CD8-positive, alpha-beta memory T cell (primary cell): ENCODE results near the gene H6PD. TPM values are rescaled to one million over a fixed set of nuclear protein-coding genes. Genes with fewer than 3 reads are reported as not detected.
A peak's percentile ranks its signal among the peaks of the same experiment; 100 is the strongest.

Experiments
- CTCF ChIA-PET: fragments of 350-600 bp; sonication (Branson Sonifier 250); formaldehyde crosslinking; loops from one replicate; lab custom pipeline; 2021; ENCODE audit warnings: antibody characterized with exemption; lab: Charles Lee
- POLR2A ChIA-PET: fragments of 350-600 bp; sonication (Branson Sonifier 250); formaldehyde crosslinking; loops from one replicate; lab custom pipeline; 2021; ENCODE audit warnings: antibody characterized with exemption; lab: Charles Lee
- DNase-seq, 5 donors: peaks; one replicate each; pipeline versions ENCODE4 v3.0.0 to v3.0.0-alpha.2; 2020 to 2022; ENCODE audit warnings: mixed read lengths in 1 of 5
- H3K27ac ChIP-seq: one replicate; pipeline ENCODE4 v1.7.0; 2013; ENCODE audit warnings: low read depth, mild to moderate bottlenecking, low read length, moderate library complexity
- H3K27me3 ChIP-seq: 2 replicates; pipeline ENCODE4 v1.7.0; 2013; ENCODE audit warnings: low read length, mild to moderate bottlenecking; ENCODE audit not compliant: insufficient read depth, poor library complexity, severe bottlenecking
- H3K36me3 ChIP-seq: 2 replicates; pipeline ENCODE4 v1.7.0; 2013; ENCODE audit warnings: mild to moderate bottlenecking, low read length, moderate library complexity; ENCODE audit not compliant: insufficient read depth
- H3K4me1 ChIP-seq: 2 replicates; pipeline ENCODE4 v1.7.0; 2013; ENCODE audit warnings: mild to moderate bottlenecking, low read length, moderate library complexity; ENCODE audit not compliant: insufficient read depth
- H3K4me3 ChIP-seq: 2 replicates; pipeline ENCODE4 v1.7.0; 2013; ENCODE audit warnings: mild to moderate bottlenecking, low read length
- H3K9me3 ChIP-seq: 2 replicates; pipeline ENCODE4 v1.7.0; 2013; ENCODE audit warnings: mild to moderate bottlenecking, low read length
- H3K27ac Mint-ChIP-seq, 8 donors: one replicate each; pipeline ENCODE4 v1.8.0; 2020 to 2021; ENCODE audit warnings: mixed read lengths in 8 of 8, mild to moderate bottlenecking in 6 of 8, inconsistent platforms in 3 of 8, moderate library complexity in 3 of 8
- H3K27me3 Mint-ChIP-seq, 2 donors: one replicate each; pipeline ENCODE4 v1.8.0; 2020 to 2021; ENCODE audit warnings: mixed read lengths in 2 of 2, mild to moderate bottlenecking in 1 of 2, moderate library complexity in 1 of 2
- H3K36me3 Mint-ChIP-seq, 3 donors: one replicate each; pipeline ENCODE4 v1.8.0; 2020 to 2021; ENCODE audit warnings: mixed read lengths in 3 of 3, inconsistent platforms in 1 of 3, mild to moderate bottlenecking in 1 of 3
- H3K4me1 Mint-ChIP-seq, 3 donors: one replicate each; pipeline ENCODE4 v1.8.0; 2020 to 2021; ENCODE audit warnings: mixed read lengths in 3 of 3, inconsistent platforms in 1 of 3, mild to moderate bottlenecking in 1 of 3
- H3K4me3 Mint-ChIP-seq, 7 donors: one replicate each; pipeline ENCODE4 v1.8.0; 2020 to 2021; ENCODE audit warnings: mixed read lengths in 7 of 7, mild to moderate bottlenecking in 6 of 7, moderate library complexity in 4 of 7, inconsistent platforms in 2 of 7
- H3K9me3 Mint-ChIP-seq, 5 donors: one replicate each; pipeline ENCODE4 v1.8.0; 2020 to 2022; ENCODE audit warnings: mixed read lengths in 5 of 5, mild to moderate bottlenecking in 3 of 5, moderate library complexity in 2 of 5, inconsistent platforms in 1 of 5
- polyA plus RNA-seq: library from polyadenylated mRNA; unstranded; fragments of 300-500 nt; fragmentation: Illumina TruSeq; gene quantifications from one replicate; pipeline ENCODE4 v1.2.3, GENCODE V29; 2021
- total RNA-seq, 2 experiments: library from RNA; stranded (reverse); gene quantifications; one replicate each; pipeline ENCODE4 v1.2.3, GENCODE V29; 2021

H6PD gene
- total and polyA plus RNA-seq, 3 experiments from 2014 or later: 7.8 to 11.6 (median 7.9) TPM

- H3K27me3 ChIP-seq: no peaks in the 10 kb centered on the region
- H3K36me3 ChIP-seq: no peaks in the 10 kb centered on the region
- H3K4me1 ChIP-seq: no peaks in the 10 kb centered on the region
- H3K27me3 Mint-ChIP-seq: no peaks in the 10 kb centered on the region
- no peaks in the 10 kb centered on the region for H3K9me3 Mint-ChIP-seq
- no peaks in the 10 kb centered on the region for H3K9me3 ChIP-seq
- H3K27ac Mint-ChIP-seq: no peak overlapping the region
- H3K36me3 Mint-ChIP-seq: no peaks in the 10 kb centered on the region
- ChIA-PET CTCF (no interaction called here), POLR2A (no interaction called here)
- no peak for DNase-seq
- no peak overlapping the region for H3K4me3 Mint-ChIP-seq
- H3K27ac ChIP-seq: no peak overlapping the region
- H3K4me1 Mint-ChIP-seq: peaks cover 10 to 18% (median 18%) of the 10 kb centered on the region in 3 donors
- H3K4me3 ChIP-seq: no peak overlapping the region
Measured at GRCh38 chr1:9311029-9311428, 76.5 kb downstream of the H6PD start.

DNA sequence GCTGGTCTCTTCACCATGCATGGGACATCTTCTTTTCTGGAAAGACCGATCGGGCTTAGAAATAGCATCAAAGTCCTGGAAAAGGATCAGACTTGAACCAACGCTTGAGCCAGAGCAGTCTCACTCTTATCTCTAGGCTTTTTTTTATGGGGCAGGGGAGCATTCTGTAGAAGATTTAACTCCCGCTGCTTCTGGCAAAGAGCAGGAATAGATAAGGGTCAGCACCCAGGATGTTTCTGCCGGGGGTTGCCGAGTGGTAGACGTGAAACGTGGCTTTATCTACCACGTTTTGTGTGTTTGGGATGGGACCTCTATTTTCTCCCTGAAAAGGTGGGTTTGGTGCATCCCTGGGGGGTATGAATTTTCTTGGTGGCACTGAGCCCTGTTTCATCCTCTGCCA is 76.9 kb downstream of the H6PD start:
- Histone ChIP-seq H3K36me3 (no peaks in the 10 kb centered on the region), H3K27me3 (no peaks in the 10 kb centered on the region), H3K27ac (no peak overlapping the region), H3K4me1 (no peaks in the 10 kb centered on the region), H3K4me3 (no peak overlapping the region), H3K9me3 (no peaks in the 10 kb centered on the region)
- Mint-ChIP-seq H3K27me3 (no peaks in the 10 kb centered on the region), H3K4me1 (peaks cover 10 to 19% (median 18%) of the 10 kb centered on the region in 3 donors), H3K4me3 (no peak overlapping the region), H3K9me3 (no peaks in the 10 kb centered on the region), H3K36me3 (no peaks in the 10 kb centered on the region), H3K27ac (no peak overlapping the region)
- DNase-seq: no peak
- ChIA-PET POLR2A (no interaction called here), CTCF (no interaction called here)

DNA sequence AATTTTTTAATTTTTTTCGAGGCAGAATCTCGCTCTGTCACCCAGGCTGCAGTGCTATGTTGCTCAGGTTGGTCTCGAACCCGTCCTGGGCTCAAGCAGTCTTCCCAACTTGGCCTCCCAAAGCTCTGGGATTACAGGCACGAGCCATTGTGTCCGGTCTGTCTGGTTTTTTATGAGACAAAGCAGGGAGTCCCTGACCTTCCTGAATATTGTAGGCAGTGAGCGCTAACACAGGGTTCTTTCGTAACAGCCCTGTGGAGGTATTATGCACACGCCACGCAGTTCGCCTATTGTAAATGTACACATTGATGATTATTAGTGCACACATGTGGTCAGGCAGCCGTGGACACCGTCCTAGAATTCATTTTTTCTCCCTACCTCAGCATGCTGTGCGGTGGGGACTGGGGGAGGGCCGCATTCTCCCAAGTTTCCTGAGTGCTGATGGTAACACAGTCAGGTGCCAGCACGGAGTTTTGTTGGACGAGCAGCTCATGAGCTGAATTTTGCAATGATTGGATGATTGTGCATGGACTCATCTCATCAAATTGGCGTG is 77.7 kb downstream of the H6PD start:
- Mint-ChIP-seq H3K9me3 (no peaks in the 10 kb centered on the region), H3K27me3 (peaks cover 0 to 4% of the 10 kb centered on the region in 2 donors), H3K27ac (peak overlapping the region in 1 of 8 donors; percentile 81), H3K36me3 (no peaks in the 10 kb centered on the region), H3K4me1 (peaks cover 10 to 22% (median 22%) of the 10 kb centered on the region in 3 donors), H3K4me3 (no peak overlapping the region)
- ChIA-PET POLR2A (no interaction called here), CTCF (no interaction called here)
- Histone ChIP-seq H3K4me3 (no peak overlapping the region), H3K27ac (no peak overlapping the region), H3K9me3 (no peaks in the 10 kb centered on the region), H3K36me3 (no peaks in the 10 kb centered on the region), H3K4me1 (no peaks in the 10 kb centered on the region), H3K27me3 (no peaks in the 10 kb centered on the region)
- no peak for DNase-seq

DNA sequence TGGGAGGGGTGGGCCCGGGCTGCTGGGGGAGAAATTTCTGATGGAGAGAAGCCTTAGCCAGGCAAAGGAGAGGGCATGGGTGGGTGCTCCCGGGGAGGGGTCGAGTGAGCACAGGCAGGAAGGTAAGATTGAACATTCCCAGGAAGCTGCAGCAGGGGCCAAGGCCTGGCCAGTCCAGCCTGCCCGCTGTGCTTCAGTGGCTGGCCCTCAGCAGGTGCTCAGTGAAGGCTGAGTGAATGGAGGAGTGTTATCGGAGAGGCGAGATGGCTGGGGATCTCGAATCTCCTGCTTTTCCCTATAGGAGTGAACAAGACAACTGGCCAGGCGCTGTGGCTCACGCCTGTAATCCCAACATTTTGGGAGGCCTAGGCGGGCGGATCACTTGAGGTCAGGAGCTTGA is 79.0 kb downstream of the H6PD start:
- H3K36me3 Mint-ChIP-seq: no peaks in the 10 kb centered on the region
- DNase-seq: no peak
- no peaks in the 10 kb centered on the region for H3K36me3 ChIP-seq
- no peak overlapping the region for H3K4me3 Mint-ChIP-seq
- H3K27ac Mint-ChIP-seq: peak overlapping the region in 1 of 8 donors; percentile 77
- peaks cover 1 to 4% of the 10 kb centered on the region in 2 donors for H3K27me3 Mint-ChIP-seq
- H3K27ac ChIP-seq: no peak overlapping the region
- ChIA-PET POLR2A (no interaction called here), CTCF (no interaction called here)
- no peaks in the 10 kb centered on the region for H3K9me3 Mint-ChIP-seq
- H3K4me1 ChIP-seq: no peaks in the 10 kb centered on the region
- H3K4me1 Mint-ChIP-seq: peaks cover 10 to 24% (median 23%) of the 10 kb centered on the region in 3 donors
- no peak overlapping the region for H3K4me3 ChIP-seq
- no peaks in the 10 kb centered on the region for H3K9me3 ChIP-seq
- H3K27me3 ChIP-seq: no peaks in the 10 kb centered on the region

DNA sequence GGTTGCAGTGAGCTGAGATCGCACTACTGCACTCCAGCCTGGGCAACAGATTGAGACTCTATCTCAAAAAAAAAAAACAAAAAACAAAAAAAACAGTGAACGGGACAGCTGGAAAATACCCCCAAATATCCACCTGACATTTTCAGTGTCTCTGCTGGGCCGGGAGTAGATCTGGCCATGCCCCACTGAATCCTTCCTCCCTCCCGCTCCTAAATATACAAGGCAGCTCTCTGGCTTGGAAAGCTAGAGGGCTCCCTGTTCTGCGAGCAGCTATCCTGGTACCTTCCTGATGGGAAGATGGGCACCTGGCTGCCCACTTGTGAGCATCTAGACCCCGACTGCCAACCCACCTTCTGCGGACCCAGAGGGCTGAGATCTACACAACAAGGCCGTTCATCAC is 79.5 kb downstream of the H6PD start:
- POLR2A ChIA-PET: no interaction called here
- Mint-ChIP-seq H3K4me3 (peak overlapping the region in 1 of 7 donors; percentile 20), H3K4me1 (peaks cover 10 to 24% (median 23%) of the 10 kb centered on the region in 3 donors), H3K36me3 (no peaks in the 10 kb centered on the region), H3K9me3 (no peaks in the 10 kb centered on the region), H3K27ac (no peak overlapping the region), H3K27me3 (peaks cover 1 to 4% of the 10 kb centered on the region in 2 donors)
- Histone ChIP-seq H3K27ac (no peak overlapping the region), H3K36me3 (no peaks in the 10 kb centered on the region), H3K4me3 (no peak overlapping the region), H3K4me1 (no peaks in the 10 kb centered on the region), H3K27me3 (no peaks in the 10 kb centered on the region), H3K9me3 (no peaks in the 10 kb centered on the region)
- CTCF ChIA-PET: no interaction called here
- no peak for DNase-seq

DNA sequence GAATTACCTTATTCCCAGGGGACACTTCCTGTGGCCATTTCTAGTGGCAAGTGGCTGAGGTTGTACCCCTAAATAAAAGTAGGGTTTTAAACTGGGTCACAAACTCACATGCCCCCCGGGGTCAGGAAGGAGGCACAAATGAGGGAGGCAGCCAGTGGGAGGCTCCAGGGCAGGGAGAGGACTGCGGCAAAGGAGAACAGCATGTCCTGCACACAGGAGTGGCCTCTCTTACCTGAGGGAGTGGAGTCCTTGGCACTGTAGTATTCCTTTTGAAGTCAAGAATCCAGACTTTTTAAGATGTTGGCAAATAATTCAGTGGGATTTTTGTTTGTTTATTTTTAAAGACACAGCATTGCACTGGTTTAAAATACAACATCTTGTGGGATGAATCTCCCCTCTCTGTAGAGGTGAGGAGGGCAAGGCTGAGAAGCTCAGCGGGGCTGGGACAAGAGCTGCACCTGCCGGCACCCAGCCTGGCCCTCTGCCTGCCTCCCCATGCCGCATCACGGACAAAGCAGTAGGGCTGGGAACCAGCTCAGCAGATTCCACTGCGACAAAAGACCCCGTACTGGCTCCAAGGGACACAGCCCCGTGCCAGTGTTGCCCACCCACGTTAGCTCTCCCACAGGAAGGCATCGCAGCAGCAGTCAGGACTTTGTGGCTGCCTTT is 80.3 kb downstream of the H6PD start:
- POLR2A ChIA-PET: no interaction called here
- no peaks in the 10 kb centered on the region for H3K36me3 ChIP-seq
- no peaks in the 10 kb centered on the region for H3K9me3 Mint-ChIP-seq
- H3K4me3 Mint-ChIP-seq: peak overlapping the region in 5 of 7 donors; percentile 2 to 57 (median 17)
- CTCF ChIA-PET: no interaction called here
- H3K27ac Mint-ChIP-seq: peak overlapping the region in 1 of 8 donors; percentile 5
- DNase-seq: no peak
- H3K9me3 ChIP-seq: no peaks in the 10 kb centered on the region
- H3K4me1 ChIP-seq: no peaks in the 10 kb centered on the region
- H3K36me3 Mint-ChIP-seq: no peaks in the 10 kb centered on the region
- H3K4me1 Mint-ChIP-seq: peaks cover 10 to 24% (median 23%) of the 10 kb centered on the region in 3 donors
- no peak overlapping the region for H3K4me3 ChIP-seq
- no peak overlapping the region for H3K27ac ChIP-seq
- no peaks in the 10 kb centered on the region for H3K27me3 ChIP-seq
- H3K27me3 Mint-ChIP-seq: peaks cover 1 to 4% of the 10 kb centered on the region in 2 donors

DNA sequence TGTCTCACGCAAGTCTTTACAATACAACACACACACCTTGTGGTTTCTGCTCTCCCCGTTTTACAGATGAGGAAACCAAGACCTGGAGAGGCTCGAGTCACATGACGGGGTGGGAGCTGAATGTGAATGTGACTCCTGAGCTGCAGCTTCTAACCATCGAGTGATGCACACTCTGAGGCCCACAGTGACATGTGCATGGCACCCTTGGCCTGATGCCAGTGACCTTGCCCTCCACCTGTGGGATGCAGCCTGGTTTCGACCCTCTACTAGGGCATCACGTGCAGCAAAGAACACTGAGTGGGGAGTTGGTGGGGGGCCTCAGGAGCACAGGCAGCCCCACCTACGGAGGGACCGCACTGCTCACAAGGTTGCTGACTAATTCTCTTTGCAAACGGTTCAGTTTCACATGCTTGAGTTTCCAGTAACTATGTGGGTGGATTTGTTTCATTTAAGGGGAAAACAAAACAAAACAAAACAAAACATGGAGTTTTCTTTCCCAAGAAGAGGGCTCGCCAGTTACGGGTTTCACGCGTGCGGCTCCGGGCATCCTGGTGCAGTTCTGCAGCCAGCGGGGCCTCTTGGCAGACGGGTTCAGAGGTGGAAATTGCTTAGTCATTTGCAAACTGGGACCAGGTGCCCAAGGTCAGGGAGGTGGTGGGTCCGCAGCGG is 81.0 kb downstream of the H6PD start:
- no peaks in the 10 kb centered on the region for H3K4me1 ChIP-seq
- Mint-ChIP-seq H3K36me3 (no peaks in the 10 kb centered on the region), H3K4me1 (peaks cover 10 to 24% (median 23%) of the 10 kb centered on the region in 3 donors), H3K4me3 (peak overlapping the region in 6 of 7 donors; percentile 2 to 57 (median 31)), H3K9me3 (no peaks in the 10 kb centered on the region), H3K27ac (peak overlapping the region in 3 of 8 donors; percentile 5 to 54 (median 27)), H3K27me3 (peaks cover 1 to 4% of the 10 kb centered on the region in 2 donors)
- no peaks in the 10 kb centered on the region for H3K27me3 ChIP-seq
- H3K27ac ChIP-seq: no peak overlapping the region
- DNase-seq: no peak
- H3K9me3 ChIP-seq: no peaks in the 10 kb centered on the region
- no peaks in the 10 kb centered on the region for H3K36me3 ChIP-seq
- H3K4me3 ChIP-seq: no peak overlapping the region
- POLR2A ChIA-PET: no interaction called here
- CTCF ChIA-PET: no interaction called here

- CTCF ChIA-PET: no interaction called here
- peaks cover 10 to 24% (median 23%) of the 10 kb centered on the region in 3 donors for H3K4me1 Mint-ChIP-seq
- Histone ChIP-seq H3K4me1 (no peaks in the 10 kb centered on the region), H3K27me3 (no peaks in the 10 kb centered on the region), H3K36me3 (no peaks in the 10 kb centered on the region), H3K27ac (no peak overlapping the region), H3K4me3 (no peak overlapping the region), H3K9me3 (no peaks in the 10 kb centered on the region)
- H3K9me3 Mint-ChIP-seq: no peaks in the 10 kb centered on the region
- no peak for DNase-seq
- no peaks in the 10 kb centered on the region for H3K36me3 Mint-ChIP-seq
- POLR2A ChIA-PET: no interaction called here
- peak overlapping the region in 1 of 7 donors; percentile 45 for H3K4me3 Mint-ChIP-seq
- H3K27me3 Mint-ChIP-seq: peaks cover 1 to 4% of the 10 kb centered on the region in 2 donors
- no peak overlapping the region for H3K27ac Mint-ChIP-seq
Measured at GRCh38 chr1:9316080-9316444, 81.5 kb downstream of the H6PD start.
